Daoy (cell line): Measurements from ENCODE around the gene BRMS1. TPM values are rescaled to one million over a fixed set of nuclear protein-coding genes. Genes with fewer than 3 reads are reported as not detected.

Source experiments
- total RNA-seq: library from RNA; depleted of rRNA; stranded (reverse); fragments of >200 nt; shearing (Covaris generic); gene quantifications from 2 replicates; pipeline ENCODE4 v1.2.3, GENCODE V29; 2014; rRNA removed

Gene BRMS1
- total RNA-seq, 1 experiment from 2014 or later: 111 TPM

Other genes starting within 250 kb of the BRMS1 start
- 14.2 and 22.5 TPM in 2 replicates for gene KLC2, start 87.4 kb downstream of the BRMS1 start, total RNA-seq
- gene RAB1B, start 76.5 kb downstream of the BRMS1 start, total RNA-seq: 77.0 and 84.4 TPM in 2 replicates
- 0.40 and 0.98 TPM in 2 replicates for gene CNIH2, start 66.9 kb downstream of the BRMS1 start, total RNA-seq
- 135 and 143 TPM in 2 replicates for gene YIF1A, start 56.0 kb downstream of the BRMS1 start, total RNA-seq
- 0.60 TPM in 1 of 2 replicates, not detected in the other for gene TMEM151A, start 53.2 kb downstream of the BRMS1 start, total RNA-seq
- gene CD248, start 28.1 kb downstream of the BRMS1 start, total RNA-seq: 0.06 TPM in 1 of 2 replicates, not detected in the other
- 13.2 and 14.6 TPM in 2 replicates for gene RIN1, start 8.7 kb downstream of the BRMS1 start, total RNA-seq
- 30.0 and 34.5 TPM in 2 replicates for gene B4GAT1, start 2.5 kb upstream of the BRMS1 start, total RNA-seq
- gene SLC29A2, start 26.7 kb upstream of the BRMS1 start, total RNA-seq: 0.48 and 0.86 TPM in 2 replicates
- 0.11 TPM in 1 of 2 replicates, not detected in the other for gene NPAS4, start 75.9 kb upstream of the BRMS1 start, total RNA-seq
- gene MRPL11, start 93.7 kb upstream of the BRMS1 start, total RNA-seq: 107 and 157 TPM in 2 replicates
- 1.8 and 2.1 TPM in 2 replicates for gene PELI3, start 121.8 kb upstream of the BRMS1 start, total RNA-seq
- 77.5 and 84.0 TPM in 2 replicates for gene DPP3, start 135.3 kb upstream of the BRMS1 start, total RNA-seq
- gene BBS1, start 165.5 kb upstream of the BRMS1 start, total RNA-seq: 3.9 and 15.7 TPM in 2 replicates
- gene ZDHHC24, start 200.9 kb upstream of the BRMS1 start, total RNA-seq: 8.7 and 10.6 TPM in 2 replicates
- not detected in 2 replicates for gene ACTN3, start 201.8 kb upstream of the BRMS1 start, total RNA-seq
- gene CTSF, start 223.5 kb upstream of the BRMS1 start, total RNA-seq: 7.5 and 9.5 TPM in 2 replicates
- gene CCDC87, start 248.0 kb upstream of the BRMS1 start, total RNA-seq: 0.27 TPM in 1 of 2 replicates, not detected in the other
- 15.0 and 18.1 TPM in 2 replicates for gene CCS, start 248.1 kb upstream of the BRMS1 start, total RNA-seq